Measurements from ENCODE around the gene DLGAP1.
A peak's percentile ranks its signal among the peaks of the same experiment; 100 is the strongest.

Gene DLGAP1

GRCh38 chr18:3782901-3783300, 672.2 kb downstream of the DLGAP1 start:
- DNase-seq (ENCODE audit: low read depth, low spot score), result no peak

GRCh38 chr18:3777719-3778118, 677.4 kb downstream of the DLGAP1 start:
- no peak for DNase-seq (ENCODE audit: low read depth, low spot score)

GRCh38 chr18:3777122-3777521, 678.0 kb downstream of the DLGAP1 start:
- DNase-seq (ENCODE audit: low read depth, low spot score), result no peak

- DNase-seq (ENCODE audit: low read depth, low spot score), result no peak
Observed at GRCh38 chr18:3775996-3776395, 679.1 kb downstream of the DLGAP1 start.

- no peak for DNase-seq (ENCODE audit: low read depth, low spot score)
Observed at GRCh38 chr18:3773303-3773702, 681.8 kb downstream of the DLGAP1 start.

GRCh38 chr18:3771121-3771971, 683.8 kb downstream of the DLGAP1 start:
- peak; percentile 61 for DNase-seq (ENCODE audit: low read depth, low spot score)

GRCh38 chr18:3761266-3761665, 693.8 kb downstream of the DLGAP1 start:
- DNase-seq (ENCODE audit: low read depth, low spot score), result no peak

- no peak for DNase-seq (ENCODE audit: low read depth, low spot score)
Observed at GRCh38 chr18:3760741-3761140, 694.4 kb downstream of the DLGAP1 start.

GRCh38 chr18:3759099-3759498, 696.0 kb downstream of the DLGAP1 start:
- no peak for DNase-seq (ENCODE audit: low read depth, low spot score)

GRCh38 chr18:3758531-3758930, 696.6 kb downstream of the DLGAP1 start:
- no peak for DNase-seq (ENCODE audit: low read depth, low spot score)

- DNase-seq (ENCODE audit: low read depth, low spot score), result no peak
Observed at GRCh38 chr18:3757361-3757760, 697.7 kb downstream of the DLGAP1 start.

- no peak for DNase-seq (ENCODE audit: low read depth, low spot score)
Observed at GRCh38 chr18:3753106-3753505, 702.0 kb downstream of the DLGAP1 start.

GRCh38 chr18:3748086-3748485, 707.0 kb downstream of the DLGAP1 start:
- DNase-seq (ENCODE audit: low read depth, low spot score), result no peak

- no peak for DNase-seq (ENCODE audit: low read depth, low spot score)
Observed at GRCh38 chr18:3747176-3747973, 707.7 kb downstream of the DLGAP1 start.

GRCh38 chr18:3742541-3742940, 712.6 kb downstream of the DLGAP1 start:
- no peak for DNase-seq (ENCODE audit: low read depth, low spot score)

- DNase-seq (ENCODE audit: low read depth, low spot score), result no peak
Observed at GRCh38 chr18:3741333-3741732, 713.8 kb downstream of the DLGAP1 start.

- DNase-seq (ENCODE audit: low read depth, low spot score), result no peak
Observed at GRCh38 chr18:3728704-3729437, 726.2 kb downstream of the DLGAP1 start.

- DNase-seq (ENCODE audit: low read depth, low spot score), result no peak
Observed at GRCh38 chr18:3727274-3727673, 727.8 kb downstream of the DLGAP1 start.

GRCh38 chr18:3726238-3726951, 728.7 kb downstream of the DLGAP1 start:
- DNase-seq (ENCODE audit: low read depth, low spot score), result no peak

- no peak for DNase-seq (ENCODE audit: low read depth, low spot score)
Observed at GRCh38 chr18:3725115-3725514, 730.0 kb downstream of the DLGAP1 start.

GRCh38 chr18:3723554-3723953, 731.6 kb downstream of the DLGAP1 start:
- DNase-seq (ENCODE audit: low read depth, low spot score), result no peak
